ENCODE measurements around the gene KANSL3.

Gene KANSL3

GRCh38 chr2:96637385-96638143 is 548 bp downstream of the KANSL3 start:
- peak overlapping the region; percentile 83 for H3K4me3 Mint-ChIP-seq
- CTCF ChIA-PET, result no interaction called here
- peaks cover 39% of the 10 kb centered on the region for H3K36me3 Mint-ChIP-seq
- H3K27ac Mint-ChIP-seq, result peak overlapping the region; percentile 95
- H3K27me3 Mint-ChIP-seq, result peaks cover 30% of the 10 kb centered on the region
- DNase-seq, result peak; percentile 87
- H3K4me1 Mint-ChIP-seq, result peaks cover 46% of the 10 kb centered on the region
- H3K9me3 Mint-ChIP-seq, result peaks cover 3% of the 10 kb centered on the region

- peaks cover 50% of the 10 kb centered on the region for H3K4me1 Mint-ChIP-seq
- peak overlapping the region; percentile 83 for H3K4me3 Mint-ChIP-seq
- H3K36me3 Mint-ChIP-seq, result peaks cover 44% of the 10 kb centered on the region
- H3K9me3 Mint-ChIP-seq, result peaks cover 3% of the 10 kb centered on the region
- CTCF ChIA-PET, result interaction anchor here (0.9 kb wide), 1 partner anchor 83 kb away, joined by 3 read pairs; no protein-coding TSS in a partner anchor
- peak overlapping the region; percentile 95 for H3K27ac Mint-ChIP-seq
- peaks cover 27% of the 10 kb centered on the region for H3K27me3 Mint-ChIP-seq
- DNase-seq, result no peak
Observed at GRCh38 chr2:96636551-96637171, 1.5 kb downstream of the KANSL3 start.

- H3K4me1 Mint-ChIP-seq, result peaks cover 44% of the 10 kb centered on the region
- H3K4me3 Mint-ChIP-seq, result no peak overlapping the region
- H3K36me3 Mint-ChIP-seq, result peaks cover 67% of the 10 kb centered on the region
- H3K9me3 Mint-ChIP-seq, result no peaks in the 10 kb centered on the region
- CTCF ChIA-PET, result interaction anchor here (1.7 kb wide), 1 partner anchor 127 kb away, joined by 4 read pairs; the partner anchor contains the start of gene CNNM4
- no peak for DNase-seq
- no peak overlapping the region for H3K27ac Mint-ChIP-seq
- peaks cover 6% of the 10 kb centered on the region for H3K27me3 Mint-ChIP-seq
Observed at GRCh38 chr2:96633641-96634040, 4.5 kb downstream of the KANSL3 start.

- CTCF ChIA-PET, result interaction anchor here (1.7 kb wide), 1 partner anchor 129 kb away, joined by 4 read pairs; the partner anchor contains the start of gene CNNM4
- Mint-ChIP-seq H3K9me3 (no peaks in the 10 kb centered on the region), H3K27me3 (no peaks in the 10 kb centered on the region), H3K4me1 (peaks cover 36% of the 10 kb centered on the region), H3K36me3 (peaks cover 67% of the 10 kb centered on the region), H3K4me3 (no peak overlapping the region), H3K27ac (no peak overlapping the region)
- DNase-seq, result no peak
Observed at GRCh38 chr2:96631804-96632435, 6.2 kb downstream of the KANSL3 start.

- Mint-ChIP-seq H3K27ac (no peak overlapping the region), H3K36me3 (peaks cover 56% of the 10 kb centered on the region), H3K9me3 (no peaks in the 10 kb centered on the region), H3K4me1 (peaks cover 6% of the 10 kb centered on the region), H3K27me3 (no peaks in the 10 kb centered on the region), H3K4me3 (no peak overlapping the region)
- CTCF ChIA-PET, result no interaction called here
- DNase-seq, result no peak
Observed at GRCh38 chr2:96626553-96626942, 11.6 kb downstream of the KANSL3 start.

GRCh38 chr2:96625571-96626552 is 12.2 kb downstream of the KANSL3 start:
- Mint-ChIP-seq H3K27ac (no peak overlapping the region), H3K9me3 (no peaks in the 10 kb centered on the region), H3K4me1 (peaks cover 6% of the 10 kb centered on the region), H3K36me3 (peaks cover 52% of the 10 kb centered on the region), H3K27me3 (no peaks in the 10 kb centered on the region), H3K4me3 (no peak overlapping the region)
- no peak for DNase-seq
- CTCF ChIA-PET, result no interaction called here

GRCh38 chr2:96623116-96623515 is 15.0 kb downstream of the KANSL3 start:
- no peak overlapping the region for H3K27ac Mint-ChIP-seq
- no peak for DNase-seq
- no peak overlapping the region for H3K4me3 Mint-ChIP-seq
- peaks cover 15% of the 10 kb centered on the region for H3K4me1 Mint-ChIP-seq
- no peaks in the 10 kb centered on the region for H3K9me3 Mint-ChIP-seq
- CTCF ChIA-PET, result no interaction called here
- H3K36me3 Mint-ChIP-seq, result peaks cover 48% of the 10 kb centered on the region
- no peaks in the 10 kb centered on the region for H3K27me3 Mint-ChIP-seq

GRCh38 chr2:96622544-96622943 is 15.6 kb downstream of the KANSL3 start:
- H3K4me1 Mint-ChIP-seq, result peaks cover 21% of the 10 kb centered on the region
- DNase-seq, result no peak
- H3K4me3 Mint-ChIP-seq, result no peak overlapping the region
- CTCF ChIA-PET, result no interaction called here
- no peaks in the 10 kb centered on the region for H3K9me3 Mint-ChIP-seq
- peaks cover 46% of the 10 kb centered on the region for H3K36me3 Mint-ChIP-seq
- H3K27ac Mint-ChIP-seq, result no peak overlapping the region
- H3K27me3 Mint-ChIP-seq, result no peaks in the 10 kb centered on the region

- DNase-seq, result no peak
- CTCF ChIA-PET, result no interaction called here
- Mint-ChIP-seq H3K27ac (peak overlapping the region; percentile 12), H3K27me3 (no peaks in the 10 kb centered on the region), H3K36me3 (peaks cover 54% of the 10 kb centered on the region), H3K4me1 (peaks cover 35% of the 10 kb centered on the region), H3K9me3 (no peaks in the 10 kb centered on the region), H3K4me3 (no peak overlapping the region)
Observed at GRCh38 chr2:96618596-96619283, 19.4 kb downstream of the KANSL3 start.

- no peak for DNase-seq
- Mint-ChIP-seq H3K27ac (peak overlapping the region; percentile 82), H3K4me1 (peaks cover 35% of the 10 kb centered on the region), H3K27me3 (no peaks in the 10 kb centered on the region), H3K9me3 (no peaks in the 10 kb centered on the region), H3K36me3 (peaks cover 51% of the 10 kb centered on the region), H3K4me3 (no peak overlapping the region)
- CTCF ChIA-PET, result no interaction called here
Observed at GRCh38 chr2:96617012-96617411, 21.1 kb downstream of the KANSL3 start.

- Mint-ChIP-seq H3K4me1 (peaks cover 35% of the 10 kb centered on the region), H3K4me3 (no peak overlapping the region), H3K27me3 (no peaks in the 10 kb centered on the region), H3K36me3 (peaks cover 55% of the 10 kb centered on the region), H3K27ac (no peak overlapping the region), H3K9me3 (no peaks in the 10 kb centered on the region)
- CTCF ChIA-PET, result interaction anchor here (1.1 kb wide), 1 partner anchor 12 kb away, joined by 3 read pairs; no protein-coding TSS in a partner anchor
- no peak for DNase-seq
Observed at GRCh38 chr2:96616535-96616934, 21.6 kb downstream of the KANSL3 start.

GRCh38 chr2:96616128-96616527 is 22.0 kb downstream of the KANSL3 start:
- Mint-ChIP-seq H3K27ac (peak overlapping the region; percentile 53), H3K4me1 (peaks cover 35% of the 10 kb centered on the region), H3K4me3 (no peak overlapping the region), H3K27me3 (no peaks in the 10 kb centered on the region), H3K9me3 (no peaks in the 10 kb centered on the region), H3K36me3 (peaks cover 59% of the 10 kb centered on the region)
- no peak for DNase-seq
- CTCF ChIA-PET, result interaction anchor here (1.1 kb wide), 1 partner anchor 11 kb away, joined by 3 read pairs; no protein-coding TSS in a partner anchor
